ENCODE data around the gene PLXND1.

PLXND1 gene

DNA sequence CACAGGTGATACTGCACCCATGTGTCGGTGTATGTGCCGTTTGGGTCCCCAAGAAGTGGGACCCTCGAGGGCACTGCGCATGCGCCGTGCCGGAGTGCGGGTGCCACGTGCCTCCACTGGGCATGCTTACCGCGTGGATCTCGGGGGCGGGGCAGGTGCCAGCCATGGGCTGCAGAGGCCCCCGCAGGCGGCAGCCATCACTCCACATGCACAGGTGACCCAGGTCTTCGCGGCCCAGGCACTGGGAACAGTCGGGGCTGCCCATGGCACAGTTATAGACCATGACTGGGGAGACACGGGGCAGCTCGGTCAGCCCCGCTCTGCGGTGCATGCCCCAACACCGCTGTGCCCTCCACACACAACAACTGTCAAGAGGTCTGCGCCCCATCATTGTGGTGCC, 32.3 kb downstream of the PLXND1 start:
- Mint-ChIP-seq H3K4me1 (peaks cover 22% of the 10 kb centered on the region), H3K27ac (no peak overlapping the region), H3K27me3 (no peaks in the 10 kb centered on the region), H3K36me3 (no peaks in the 10 kb centered on the region), H3K4me3 (no peak overlapping the region), H3K9me3 (no peaks in the 10 kb centered on the region)

DNA sequence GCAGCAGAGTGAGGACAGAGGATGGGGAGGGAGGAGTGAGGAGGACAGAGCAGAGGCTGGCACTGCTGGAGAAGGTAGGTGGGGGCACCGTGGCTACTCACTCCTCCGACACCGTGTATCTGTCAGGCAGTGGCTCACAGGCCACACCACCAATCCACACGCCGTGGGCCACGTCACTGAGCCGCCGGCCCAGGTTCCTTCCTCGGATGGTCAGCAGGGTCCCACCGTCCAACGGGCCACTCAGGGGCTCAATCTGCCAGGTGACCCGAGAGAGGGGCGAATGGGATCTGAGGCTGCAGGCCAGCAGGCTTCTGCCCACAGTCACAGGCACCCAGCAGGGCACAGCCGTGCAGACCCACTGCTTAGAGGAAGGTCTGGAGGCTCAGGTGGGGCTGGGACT, 33.0 kb downstream of the PLXND1 start:
- no peak overlapping the region for H3K27ac Mint-ChIP-seq
- peaks cover 22% of the 10 kb centered on the region for H3K4me1 Mint-ChIP-seq
- no peak overlapping the region for H3K4me3 Mint-ChIP-seq
- H3K36me3 Mint-ChIP-seq = no peaks in the 10 kb centered on the region
- H3K9me3 Mint-ChIP-seq = no peaks in the 10 kb centered on the region
- H3K27me3 Mint-ChIP-seq = no peaks in the 10 kb centered on the region

DNA sequence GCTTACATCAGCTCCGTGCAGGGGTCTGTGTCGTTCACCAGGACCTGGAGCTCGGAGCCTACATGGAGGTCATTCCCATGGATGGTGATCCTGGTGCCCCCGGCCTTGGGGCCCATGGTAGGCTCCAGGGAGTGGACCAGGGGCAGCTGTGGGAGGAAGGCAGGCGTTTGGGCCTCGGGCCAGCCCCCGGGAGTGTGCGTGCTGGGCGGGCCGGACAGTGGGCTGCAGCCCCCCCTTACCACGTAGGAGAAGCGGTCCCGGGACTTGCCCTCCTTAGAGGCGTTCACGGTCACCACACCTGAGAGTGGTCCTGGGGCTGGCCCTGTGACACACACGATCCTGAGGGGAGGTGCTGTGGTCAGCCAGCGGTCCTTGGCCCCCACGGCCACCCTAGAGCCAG, 33.9 kb downstream of the PLXND1 start:
- no peaks in the 10 kb centered on the region for H3K27me3 Mint-ChIP-seq
- no peak overlapping the region for H3K27ac Mint-ChIP-seq
- H3K4me1 Mint-ChIP-seq = peaks cover 16% of the 10 kb centered on the region
- no peaks in the 10 kb centered on the region for H3K9me3 Mint-ChIP-seq
- no peak overlapping the region for H3K4me3 Mint-ChIP-seq
- no peaks in the 10 kb centered on the region for H3K36me3 Mint-ChIP-seq

DNA sequence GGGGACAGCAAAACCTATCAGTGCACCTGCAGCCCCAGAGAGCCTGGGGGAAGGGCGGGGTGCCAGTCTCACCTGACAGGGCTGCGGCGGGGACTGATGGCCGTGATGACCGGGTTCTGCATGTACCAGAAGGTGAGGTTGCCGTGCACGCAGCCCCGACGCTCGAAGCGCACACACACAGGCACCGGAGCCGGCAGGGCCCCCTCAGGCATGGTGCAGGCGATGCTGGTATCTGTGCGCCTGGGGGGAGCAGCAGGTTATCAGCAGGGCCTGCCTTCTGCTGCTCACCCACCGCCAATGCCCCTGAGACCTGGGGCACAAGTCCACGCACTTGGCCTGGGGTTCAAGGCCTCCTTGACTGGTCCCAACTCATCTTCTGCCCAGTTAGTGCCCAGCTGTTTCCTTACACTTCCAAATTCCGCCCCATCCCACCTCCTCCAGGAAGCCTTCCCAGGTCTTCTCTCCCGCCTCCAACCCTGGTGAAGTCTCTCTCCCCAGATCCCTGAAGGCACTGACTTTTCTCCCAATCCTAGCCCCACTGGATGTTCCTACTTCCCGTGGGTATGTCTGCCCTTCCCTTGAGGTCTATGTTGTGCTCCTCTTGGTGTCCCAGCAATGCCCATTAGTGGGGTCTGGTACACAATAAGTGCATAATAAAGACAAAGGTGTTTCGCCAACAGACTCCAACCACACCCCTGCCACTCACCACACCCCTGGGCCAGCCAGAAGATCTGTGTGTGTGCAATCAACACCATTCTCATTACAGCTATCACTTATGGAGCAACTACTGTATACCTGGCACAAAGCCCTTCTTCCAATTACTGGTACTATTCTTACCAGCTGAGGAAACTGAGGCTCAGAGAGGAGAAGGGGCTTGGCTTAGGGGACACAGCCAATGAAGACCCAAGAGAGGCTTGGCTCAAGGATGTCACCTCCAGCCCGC, 34.6 kb downstream of the PLXND1 start:
- Mint-ChIP-seq H3K9me3 (no peaks in the 10 kb centered on the region), H3K4me1 (peaks cover 13% of the 10 kb centered on the region), H3K36me3 (no peaks in the 10 kb centered on the region), H3K27me3 (no peaks in the 10 kb centered on the region), H3K4me3 (no peak overlapping the region), H3K27ac (peak overlapping the region; percentile 48)

DNA sequence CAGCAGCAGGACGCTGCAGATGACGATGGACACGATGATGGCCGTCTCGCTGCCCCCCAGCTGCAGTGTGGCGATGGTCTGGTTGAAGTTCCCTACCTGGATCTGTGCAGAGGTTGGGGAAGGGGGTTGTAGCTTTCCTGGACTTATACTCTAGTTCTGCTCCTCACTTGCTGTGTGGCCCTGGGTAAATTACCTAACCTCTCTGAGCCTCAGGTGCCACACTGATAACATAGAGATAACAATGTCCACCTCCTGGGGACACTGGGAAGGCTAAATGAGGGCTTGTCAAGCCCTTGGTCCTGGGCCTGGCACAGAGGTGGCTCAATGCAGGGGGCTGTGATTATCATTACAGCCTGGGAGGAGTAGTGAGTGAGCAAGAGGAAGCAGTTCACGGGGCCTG, 36.6 kb downstream of the PLXND1 start:
- no peaks in the 10 kb centered on the region for H3K9me3 Mint-ChIP-seq

DNA sequence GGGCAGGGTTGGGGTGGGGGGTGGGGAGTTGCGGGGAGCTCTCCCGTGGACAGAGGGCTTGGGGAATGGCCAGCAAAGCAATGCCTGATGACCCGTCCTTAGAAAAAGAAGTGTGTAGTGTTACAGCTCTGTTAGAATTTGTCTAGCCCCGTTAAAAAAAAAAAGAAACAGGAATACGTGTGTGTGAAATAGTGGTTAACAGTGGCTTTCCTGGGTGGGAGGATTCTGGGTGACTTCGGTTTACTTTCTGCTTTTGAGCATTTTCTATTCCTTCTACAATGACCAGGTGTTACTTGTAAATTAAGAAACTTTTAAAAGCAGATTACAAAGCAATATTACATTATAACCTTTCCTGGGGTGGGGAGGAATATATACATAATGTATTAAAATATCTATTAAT, 38.5 kb downstream of the PLXND1 start:
- Mint-ChIP-seq H3K27me3 (no peaks in the 10 kb centered on the region), H3K4me3 (no peak overlapping the region), H3K27ac (no peak overlapping the region), H3K4me1 (no peaks in the 10 kb centered on the region), H3K9me3 (no peaks in the 10 kb centered on the region), H3K36me3 (no peaks in the 10 kb centered on the region)

More for the DNA sequence above, 36.6 kb downstream of the PLXND1 start:
- Mint-ChIP-seq H3K36me3 (no peaks in the 10 kb centered on the region), H3K4me1 (no peaks in the 10 kb centered on the region), H3K4me3 (no peak overlapping the region), H3K27me3 (no peaks in the 10 kb centered on the region), H3K27ac (no peak overlapping the region)

DNA sequence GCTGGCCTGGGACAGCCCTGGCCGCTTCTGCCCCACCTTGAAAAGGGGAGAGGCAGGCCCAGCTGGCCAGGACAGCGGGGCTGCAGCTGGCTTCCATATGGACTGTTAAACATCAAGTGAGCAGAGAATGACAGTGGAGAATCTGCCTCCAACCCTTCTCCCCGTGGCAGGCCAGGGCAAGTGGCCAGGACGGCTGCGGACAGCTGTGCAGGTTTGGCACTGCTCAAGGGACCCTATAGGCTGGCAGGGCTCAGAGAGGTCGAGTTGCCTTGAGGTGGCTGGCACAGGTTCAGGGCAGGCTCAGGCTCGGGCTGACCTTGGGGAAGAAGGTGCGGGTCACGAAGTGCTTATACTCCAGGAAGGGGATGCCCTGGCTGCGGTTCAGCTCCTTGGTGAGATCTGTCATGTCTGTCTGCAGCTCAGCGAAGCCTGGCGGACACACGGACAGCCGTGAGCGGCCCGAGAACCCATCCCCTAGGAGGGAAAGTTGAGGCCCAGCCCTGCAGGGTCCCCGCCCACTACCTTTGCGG, 39.2 kb downstream of the PLXND1 start:
- H3K9me3 Mint-ChIP-seq = no peaks in the 10 kb centered on the region
- no peaks in the 10 kb centered on the region for H3K36me3 Mint-ChIP-seq
- H3K27ac Mint-ChIP-seq = no peak overlapping the region
- no peak overlapping the region for H3K4me3 Mint-ChIP-seq
- no peaks in the 10 kb centered on the region for H3K4me1 Mint-ChIP-seq
- H3K27me3 Mint-ChIP-seq = no peaks in the 10 kb centered on the region

DNA sequence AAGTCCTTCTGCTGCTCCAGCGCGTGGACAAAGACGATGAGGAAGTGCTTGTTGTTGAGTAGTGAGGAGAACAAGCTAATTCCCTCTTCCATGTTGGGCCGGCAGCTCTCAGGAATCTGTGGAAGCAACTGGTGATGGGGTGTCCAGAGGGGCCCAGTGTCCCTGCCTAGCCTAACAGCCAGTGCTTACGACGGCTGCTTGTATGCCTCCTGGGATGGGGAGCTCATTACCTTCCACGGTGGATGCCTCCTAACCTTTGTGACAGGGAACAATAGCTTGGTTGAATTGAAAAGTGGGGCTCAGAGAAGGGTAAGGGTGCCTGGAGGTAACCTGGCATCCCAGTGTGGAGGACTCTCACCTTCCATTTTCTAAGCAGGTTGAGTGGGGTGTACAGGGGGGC, 40.6 kb downstream of the PLXND1 start:
- no peak overlapping the region for H3K27ac Mint-ChIP-seq
- no peaks in the 10 kb centered on the region for H3K36me3 Mint-ChIP-seq
- H3K27me3 Mint-ChIP-seq = no peaks in the 10 kb centered on the region

DNA sequence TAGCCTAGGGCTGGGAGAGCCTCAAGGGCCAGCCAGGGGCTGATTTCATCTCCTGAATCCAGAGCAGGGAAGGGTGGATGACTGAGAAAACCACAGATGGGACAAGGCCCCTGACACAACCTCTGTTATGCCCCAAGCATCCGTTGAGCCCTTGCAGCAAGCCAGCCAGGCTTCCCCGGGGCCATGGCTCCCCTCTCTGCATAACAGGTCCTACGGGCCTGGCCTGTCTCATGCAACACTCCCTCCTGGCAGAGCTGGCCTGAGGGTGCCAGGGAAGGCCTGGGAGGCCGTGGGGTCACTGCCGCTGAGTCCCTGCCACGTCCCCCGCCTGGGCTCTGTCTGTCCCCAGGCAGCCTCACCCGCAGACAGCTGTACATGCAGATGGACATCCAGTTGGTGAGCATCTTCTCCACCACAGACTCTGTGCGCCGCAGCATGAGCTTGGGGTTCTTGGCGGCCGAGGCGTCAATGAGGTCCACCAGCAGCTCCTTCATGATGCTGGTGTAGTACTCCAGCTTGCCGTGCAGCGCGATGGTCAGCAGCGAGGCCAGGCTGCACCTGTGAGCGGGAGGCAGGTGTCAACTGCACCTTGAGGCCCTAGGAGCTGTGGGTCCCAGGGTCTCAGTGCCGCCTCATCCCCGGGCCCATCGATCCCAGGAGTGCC, 41.4 kb downstream of the PLXND1 start:
- Mint-ChIP-seq H3K4me1 (no peaks in the 10 kb centered on the region), H3K27me3 (no peaks in the 10 kb centered on the region), H3K9me3 (no peaks in the 10 kb centered on the region), H3K27ac (no peak overlapping the region), H3K4me3 (no peak overlapping the region), H3K36me3 (no peaks in the 10 kb centered on the region)

More for the DNA sequence above, 40.6 kb downstream of the PLXND1 start:
- Mint-ChIP-seq H3K4me3 (no peak overlapping the region), H3K9me3 (no peaks in the 10 kb centered on the region), H3K4me1 (no peaks in the 10 kb centered on the region)

DNA sequence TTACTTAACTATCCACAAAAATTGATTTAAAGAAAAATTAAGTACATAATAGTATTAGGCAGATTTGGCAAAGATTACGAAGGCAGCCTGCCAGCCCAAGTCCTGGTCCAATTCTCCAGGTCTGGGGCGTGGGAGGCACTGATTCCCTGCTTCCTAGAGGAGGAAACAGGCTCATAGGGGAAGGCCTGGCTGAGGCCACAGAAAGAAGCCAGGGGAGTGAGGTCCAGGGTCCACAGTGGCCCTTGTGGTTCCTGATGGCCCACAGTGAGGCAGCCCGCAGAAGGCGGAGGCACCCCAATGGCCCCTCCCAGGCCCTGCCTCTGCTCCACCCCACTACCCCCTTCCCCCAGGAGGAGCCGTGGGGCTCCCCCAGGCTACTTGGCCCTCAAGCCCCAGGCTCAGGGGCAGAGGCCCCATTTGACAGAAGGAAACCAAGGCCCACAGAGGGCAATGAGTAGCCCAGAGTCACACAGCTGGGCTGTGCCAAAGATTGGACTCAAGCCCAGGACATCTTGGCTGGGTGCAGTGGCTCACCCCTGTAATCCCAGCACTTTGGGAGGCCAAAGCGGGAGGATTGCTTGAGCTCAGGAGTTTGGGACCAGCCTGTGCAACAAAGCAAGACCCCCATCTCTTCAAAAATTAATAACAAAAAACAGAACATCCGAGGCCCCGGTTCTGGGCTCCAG, 42.5 kb downstream of the PLXND1 start:
- Mint-ChIP-seq H3K9me3 (no peaks in the 10 kb centered on the region), H3K4me3 (no peak overlapping the region), H3K4me1 (no peaks in the 10 kb centered on the region), H3K36me3 (no peaks in the 10 kb centered on the region), H3K27ac (no peak overlapping the region), H3K27me3 (no peaks in the 10 kb centered on the region)

DNA sequence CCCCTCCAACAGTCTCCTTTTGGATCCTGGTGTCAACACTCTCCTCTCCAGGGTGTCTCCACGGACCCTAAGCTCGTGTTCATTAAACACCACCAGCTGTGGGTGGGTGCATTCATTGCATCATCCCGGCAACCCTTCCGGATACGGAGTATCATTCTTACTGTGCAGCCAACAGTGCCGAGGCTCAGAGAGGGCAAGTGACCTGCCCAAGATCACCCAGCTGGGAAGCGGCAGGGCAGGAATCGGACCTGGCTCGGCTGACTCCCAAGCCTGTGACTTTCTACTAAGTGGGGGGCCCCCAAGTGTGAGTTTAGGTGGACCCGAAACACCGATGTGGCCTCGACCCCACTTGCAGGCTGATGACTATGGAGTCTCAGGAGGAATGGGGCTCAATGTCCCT, 43.1 kb downstream of the PLXND1 start:
- Mint-ChIP-seq H3K4me3 (no peak overlapping the region), H3K27ac (no peak overlapping the region), H3K36me3 (no peaks in the 10 kb centered on the region), H3K9me3 (no peaks in the 10 kb centered on the region), H3K4me1 (no peaks in the 10 kb centered on the region), H3K27me3 (no peaks in the 10 kb centered on the region)

DNA sequence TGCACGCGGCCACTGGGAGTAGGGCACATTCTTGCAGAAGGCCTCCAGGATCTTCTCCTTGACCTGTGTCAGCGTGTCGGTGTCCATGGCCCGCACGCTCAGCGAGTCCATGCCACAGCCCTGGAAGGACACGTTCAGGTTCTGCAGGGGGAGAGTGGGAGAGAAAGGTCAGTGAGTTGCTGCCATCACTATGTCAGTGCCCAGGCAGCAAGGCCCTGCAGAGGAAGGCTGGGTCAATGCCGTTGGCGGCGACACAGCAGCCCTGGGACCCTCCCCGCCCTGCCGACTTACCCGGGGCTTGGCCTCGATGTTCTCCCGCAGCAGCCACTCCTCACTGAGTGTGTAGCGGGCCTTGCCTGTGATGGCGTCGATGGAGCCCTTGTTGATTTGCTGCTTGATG, 43.7 kb downstream of the PLXND1 start:
- no peaks in the 10 kb centered on the region for H3K4me1 Mint-ChIP-seq
- H3K36me3 Mint-ChIP-seq = no peaks in the 10 kb centered on the region
- no peak overlapping the region for H3K4me3 Mint-ChIP-seq
- H3K27ac Mint-ChIP-seq = no peak overlapping the region
- H3K9me3 Mint-ChIP-seq = no peaks in the 10 kb centered on the region
- no peaks in the 10 kb centered on the region for H3K27me3 Mint-ChIP-seq

DNA sequence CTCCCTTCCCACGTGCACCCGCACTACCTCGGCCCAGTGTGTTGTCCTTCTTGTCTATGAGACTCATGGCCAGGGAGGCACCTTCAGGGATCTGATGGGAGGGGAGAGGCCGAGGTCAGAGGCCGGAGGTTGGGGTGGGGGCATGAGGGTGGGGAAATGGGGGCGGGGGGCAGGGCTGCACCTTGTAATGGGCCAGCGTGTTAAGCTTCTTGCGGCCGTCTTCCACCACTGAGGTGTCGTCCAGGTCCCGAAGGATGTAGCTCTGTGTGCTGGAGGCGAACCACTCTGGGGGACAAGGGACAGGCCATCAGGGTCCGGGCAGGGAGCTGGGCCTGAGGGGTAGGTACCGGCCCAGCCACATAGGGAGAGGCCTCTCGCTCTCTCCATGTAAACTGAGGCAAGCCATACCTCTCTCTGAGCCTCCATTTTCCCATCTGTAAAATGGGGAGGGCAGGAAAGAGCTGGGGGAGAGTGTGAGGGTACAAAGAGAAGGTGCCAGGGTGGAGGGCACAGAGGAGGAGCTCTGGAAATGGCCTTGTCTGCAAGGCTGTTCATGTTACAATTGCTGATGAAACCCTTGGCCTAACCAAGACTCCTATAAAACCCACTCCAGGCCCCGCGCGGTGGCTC, 44.7 kb downstream of the PLXND1 start:
- no peak overlapping the region for H3K27ac Mint-ChIP-seq
- H3K27me3 Mint-ChIP-seq = no peaks in the 10 kb centered on the region
- H3K36me3 Mint-ChIP-seq = no peaks in the 10 kb centered on the region
- no peak overlapping the region for H3K4me3 Mint-ChIP-seq
- H3K9me3 Mint-ChIP-seq = no peaks in the 10 kb centered on the region
- no peaks in the 10 kb centered on the region for H3K4me1 Mint-ChIP-seq

DNA sequence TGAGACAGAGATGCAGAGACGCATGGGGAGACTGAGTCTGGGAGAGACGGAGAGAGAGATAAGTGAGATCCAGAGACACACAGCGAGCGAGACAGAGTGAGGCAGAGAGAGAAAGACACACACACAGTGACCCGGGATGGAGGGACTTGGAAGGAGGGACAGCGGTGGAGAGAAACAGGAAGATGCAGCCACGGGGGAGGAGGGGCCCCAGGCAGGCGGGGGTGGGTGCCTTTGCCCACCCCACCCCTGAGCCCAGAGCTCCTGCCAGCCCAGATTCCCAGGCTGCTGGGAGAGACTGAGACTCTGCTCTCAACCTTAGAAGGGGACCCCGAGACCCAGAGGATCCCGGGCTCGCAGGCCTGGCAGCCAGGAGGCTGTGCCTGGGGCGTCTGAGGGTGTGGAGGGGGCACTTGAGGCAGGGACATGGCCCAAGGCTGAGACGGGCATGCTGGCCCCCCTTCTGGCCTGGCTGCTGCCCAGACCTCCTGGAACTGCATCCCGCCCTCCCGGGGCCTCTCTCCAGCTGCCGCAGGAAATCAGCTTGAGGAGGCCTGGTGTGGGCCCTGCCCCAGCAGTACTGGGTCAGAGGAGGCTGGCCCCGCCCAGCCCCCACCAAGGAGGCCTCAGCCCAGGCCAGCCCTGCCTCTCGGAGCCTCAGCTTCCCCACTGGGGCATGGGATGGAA, 45.4 kb downstream of the PLXND1 start:
- Mint-ChIP-seq H3K36me3 (no peaks in the 10 kb centered on the region), H3K9me3 (no peaks in the 10 kb centered on the region), H3K27ac (no peak overlapping the region), H3K4me3 (no peak overlapping the region), H3K27me3 (no peaks in the 10 kb centered on the region), H3K4me1 (no peaks in the 10 kb centered on the region)

DNA sequence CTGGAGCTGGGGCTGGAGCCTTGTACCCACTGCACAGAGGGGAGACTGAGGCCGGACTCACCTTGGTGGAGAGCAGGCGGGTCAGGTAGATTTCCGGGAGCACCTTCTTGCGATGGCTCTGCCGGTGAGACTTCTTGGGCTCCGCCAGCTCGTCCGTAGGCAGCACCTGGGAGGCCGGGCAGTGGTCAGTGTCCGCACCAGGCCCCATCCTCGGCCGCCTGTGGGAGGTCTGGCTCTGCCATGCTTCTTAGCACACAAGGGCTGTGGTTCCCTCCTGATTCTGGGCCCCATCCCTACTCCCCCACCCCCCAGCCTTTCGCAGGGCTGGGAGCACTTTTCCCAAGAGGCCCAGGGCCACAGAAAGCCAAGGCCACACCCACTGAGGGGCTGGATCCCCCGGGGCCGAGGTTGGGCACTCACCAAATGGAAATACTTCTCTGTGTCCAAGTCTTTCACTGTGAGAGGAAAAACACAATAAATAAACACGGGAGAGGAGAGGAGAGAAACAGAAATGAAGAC, 46.1 kb downstream of the PLXND1 start:
- H3K9me3 Mint-ChIP-seq = no peaks in the 10 kb centered on the region
- no peak overlapping the region for H3K27ac Mint-ChIP-seq
- no peaks in the 10 kb centered on the region for H3K27me3 Mint-ChIP-seq
- H3K36me3 Mint-ChIP-seq = no peaks in the 10 kb centered on the region
- no peaks in the 10 kb centered on the region for H3K4me1 Mint-ChIP-seq
- no peak overlapping the region for H3K4me3 Mint-ChIP-seq

Measured in activated naive CD4-positive, alpha-beta T cell treated with anti-CD3 and anti-CD28 coated beads, Interleukin-2, amount 50 U/mL, for 24 hours (primary cell).